OCI-LY3 (cell line): ENCODE results near the gene TRABD2B.

Source experiments
- H2AFZ ChIP-seq: fragments of 200-600, 300-600 bp; shearing (Covaris generic); 2 replicates; pipeline ENCODE4 v1.6.0; 2014; ENCODE audit warnings: antibody characterized with exemption, low read depth, low read length
- H3K27ac ChIP-seq: fragments of 200-600, 300-600 bp; sonication (generic); 2 replicates; pipeline ENCODE4 v1.5.1; 2014; ENCODE audit warnings: mild to moderate bottlenecking, low read length, moderate library complexity, mixed read lengths
- H3K27me3 ChIP-seq: fragments of 200-600, 300-600 bp; sonication (generic); 2 replicates; pipeline ENCODE4 v1.6.1; 2014; ENCODE audit warnings: low read depth, low read length, mixed read lengths
- H3K36me3 ChIP-seq: fragments of 200-600, 300-600 bp; sonication (generic); replicated peaks from 2 replicates; pipeline ENCODE3; 2014; ENCODE audit warnings: low read depth, low read length, mixed read lengths
- H3K4me1 ChIP-seq: fragments of 300-600, 200-600 bp; sonication (generic); 2 replicates; pipeline ENCODE4 v1.6.1; 2014; ENCODE audit warnings: low read length, mixed read lengths
- H3K4me2 ChIP-seq: fragments of 200-600, 300-600 bp; sonication (generic); 2 replicates; pipeline ENCODE4 v1.6.1; 2014; ENCODE audit warnings: low read length, mixed read lengths
- H3K4me3 ChIP-seq: fragments of 300-600, 200-600 bp; sonication (generic); 2 replicates; pipeline ENCODE4 v1.5.1; 2014; ENCODE audit warnings: antibody characterized with exemption, mild to moderate bottlenecking, low read length, moderate library complexity
- H3K79me2 ChIP-seq: fragments of 300-600, 200-600 bp; shearing (Covaris generic); 2 replicates; pipeline ENCODE4 v1.6.1; 2014; ENCODE audit warnings: mild to moderate bottlenecking, low read length, mixed read lengths
- H3K9ac ChIP-seq: fragments of 300-600, 200-600 bp; shearing (Covaris generic); 2 replicates; pipeline ENCODE4 v1.6.0; 2014; ENCODE audit warnings: mild to moderate bottlenecking, low read length, moderate library complexity
- H3K9me3 ChIP-seq: fragments of 200-600, 300-600 bp; shearing (Covaris generic); 2 replicates; pipeline ENCODE4 v1.6.1; 2014; ENCODE audit warnings: low read length, mixed read lengths; ENCODE audit not compliant: insufficient read depth
- H4K20me1 ChIP-seq: fragments of 200-600, 300-600 bp; sonication (generic); 2 replicates; pipeline ENCODE4 v1.6.1; 2016; ENCODE audit warnings: low read length, mixed read lengths; ENCODE audit not compliant: insufficient read depth
- CTCF ChIP-seq: fragments of 200-600, 300-600 bp; sonication (generic); IDR thresholded peaks from 2 replicates; pipeline ENCODE4 v1.5.1; 2014; ENCODE audit warnings: antibody characterized with exemption, low read length, low read depth
- EZH2phosphoT487 ChIP-seq: fragments of 200-600 bp; shearing (Covaris generic); IDR thresholded peaks from 2 replicates; pipeline ENCODE4 v1.6.1; 2018; ENCODE audit warnings: antibody characterized with exemption, mixed run types, low read depth

TRABD2B gene

GRCh38 chr1:47772960-47773682 is 224.1 kb downstream of the TRABD2B start:
- Histone ChIP-seq H3K9ac (no peak overlapping the region), H3K4me2 (no peak overlapping the region), H3K27ac (no peak overlapping the region), H3K79me2 (no peaks in the 10 kb centered on the region), H3K4me1 (no peaks in the 10 kb centered on the region), H2AFZ (no peak overlapping the region), H4K20me1 (no peaks in the 10 kb centered on the region), H3K4me3 (no peak overlapping the region), H3K9me3 (no peaks in the 10 kb centered on the region), H3K36me3 (no peaks in the 10 kb centered on the region), H3K27me3 (no peaks in the 10 kb centered on the region)
- TF ChIP-seq CTCF: no peak
- no peak for TF ChIP-seq EZH2phosphoT487

- H3K27me3 ChIP-seq: no peaks in the 10 kb centered on the region
These were observed 224.9 kb downstream of the TRABD2B start for GRCh38 chr1:47772281-47772680.

GRCh38 chr1:47771751-47772150 is 225.4 kb downstream of the TRABD2B start:
- no peaks in the 10 kb centered on the region for H4K20me1 ChIP-seq
- H3K9ac ChIP-seq: no peak overlapping the region
- H2AFZ ChIP-seq: no peak overlapping the region
- no peak overlapping the region for H3K4me2 ChIP-seq
- TF ChIP-seq EZH2phosphoT487 (no peak), CTCF (no peak)
- no peaks in the 10 kb centered on the region for H3K36me3 ChIP-seq
- H3K27ac ChIP-seq: no peak overlapping the region
- H3K79me2 ChIP-seq: no peaks in the 10 kb centered on the region
- no peaks in the 10 kb centered on the region for H3K4me1 ChIP-seq
- H3K9me3 ChIP-seq: no peaks in the 10 kb centered on the region
- no peak overlapping the region for H3K4me3 ChIP-seq
- H3K27me3 ChIP-seq: no peaks in the 10 kb centered on the region

More at GRCh38 chr1:47772281-47772680, 224.9 kb downstream of the TRABD2B start:
- H3K79me2 ChIP-seq: no peaks in the 10 kb centered on the region
- H3K9me3 ChIP-seq: no peaks in the 10 kb centered on the region
- H3K36me3 ChIP-seq: no peaks in the 10 kb centered on the region
- no peak overlapping the region for H3K4me2 ChIP-seq
- no peak overlapping the region for H3K9ac ChIP-seq
- H2AFZ ChIP-seq: no peak overlapping the region
- TF ChIP-seq CTCF: no peak
- TF ChIP-seq EZH2phosphoT487: no peak
- H3K27ac ChIP-seq: no peak overlapping the region
- no peaks in the 10 kb centered on the region for H4K20me1 ChIP-seq
- H3K4me1 ChIP-seq: no peaks in the 10 kb centered on the region
- no peak overlapping the region for H3K4me3 ChIP-seq

- no peaks in the 10 kb centered on the region for H3K9me3 ChIP-seq
- H2AFZ ChIP-seq: no peak overlapping the region
- no peaks in the 10 kb centered on the region for H4K20me1 ChIP-seq
- H3K27ac ChIP-seq: no peak overlapping the region
- H3K36me3 ChIP-seq: no peaks in the 10 kb centered on the region
- no peak for TF ChIP-seq EZH2phosphoT487
- TF ChIP-seq CTCF: no peak
- H3K4me1 ChIP-seq: no peaks in the 10 kb centered on the region
- H3K27me3 ChIP-seq: no peaks in the 10 kb centered on the region
- no peak overlapping the region for H3K9ac ChIP-seq
- H3K4me3 ChIP-seq: no peak overlapping the region
- H3K4me2 ChIP-seq: no peak overlapping the region
- H3K79me2 ChIP-seq: no peaks in the 10 kb centered on the region
These were observed 227.2 kb downstream of the TRABD2B start for GRCh38 chr1:47769983-47770382.
